Measurements from ENCODE around the gene WDTC1.

DNA sequence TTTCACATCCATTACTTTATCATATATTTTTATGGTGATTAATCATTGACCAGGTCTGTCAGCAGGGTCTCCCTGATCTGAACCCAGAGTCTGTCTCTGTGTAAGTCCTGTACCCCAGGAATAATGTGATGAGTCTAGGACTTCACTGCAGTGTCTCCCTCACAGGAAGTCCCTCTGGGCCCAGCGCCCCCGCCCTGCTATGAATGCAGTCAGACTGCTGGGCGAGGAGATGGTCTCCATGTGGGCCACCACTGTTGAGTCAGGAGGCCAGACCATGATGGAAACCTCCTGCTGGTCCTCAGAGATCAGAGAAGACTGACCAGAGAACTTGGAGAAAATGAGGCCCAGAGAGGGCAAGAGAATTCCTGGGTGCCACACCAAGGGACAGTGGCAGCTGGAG is 97.0 kb downstream of the WDTC1 start:
- no peak for TF ChIP-seq POLR2A (IDR thresholded peaks at IDR 0.05)
- TF ChIP-seq, protein P1, sequence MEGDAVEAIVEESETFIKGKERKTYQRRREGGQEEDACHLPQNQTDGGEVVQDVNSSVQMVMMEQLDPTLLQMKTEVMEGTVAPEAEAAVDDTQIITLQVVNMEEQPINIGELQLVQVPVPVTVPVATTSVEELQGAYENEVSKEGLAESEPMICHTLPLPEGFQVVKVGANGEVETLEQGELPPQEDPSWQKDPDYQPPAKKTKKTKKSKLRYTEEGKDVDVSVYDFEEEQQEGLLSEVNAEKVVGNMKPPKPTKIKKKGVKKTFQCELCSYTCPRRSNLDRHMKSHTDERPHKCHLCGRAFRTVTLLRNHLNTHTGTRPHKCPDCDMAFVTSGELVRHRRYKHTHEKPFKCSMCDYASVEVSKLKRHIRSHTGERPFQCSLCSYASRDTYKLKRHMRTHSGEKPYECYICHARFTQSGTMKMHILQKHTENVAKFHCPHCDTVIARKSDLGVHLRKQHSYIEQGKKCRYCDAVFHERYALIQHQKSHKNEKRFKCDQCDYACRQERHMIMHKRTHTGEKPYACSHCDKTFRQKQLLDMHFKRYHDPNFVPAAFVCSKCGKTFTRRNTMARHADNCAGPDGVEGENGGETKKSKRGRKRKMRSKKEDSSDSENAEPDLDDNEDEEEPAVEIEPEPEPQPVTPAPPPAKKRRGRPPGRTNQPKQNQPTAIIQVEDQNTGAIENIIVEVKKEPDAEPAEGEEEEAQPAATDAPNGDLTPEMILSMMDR (IDR thresholded peaks at IDR 0.05), result no peak
